SKM-1 treated with dmso at 0.1 percent for 144 hours (cell line): ENCODE data around the gene FLT3.
"Not testable (repeated sequence)": the region's sequence is repeated elsewhere in the genome, so short reads cannot be mapped to it uniquely, and the experiment has no call there.

Experiments
- DNase-seq: peaks from one replicate; lab custom pipeline; 2025; ENCODE audit not compliant: unreplicated experiment; lab: John Stamatoyannopoulos, UW

The FLT3 gene

DNA sequence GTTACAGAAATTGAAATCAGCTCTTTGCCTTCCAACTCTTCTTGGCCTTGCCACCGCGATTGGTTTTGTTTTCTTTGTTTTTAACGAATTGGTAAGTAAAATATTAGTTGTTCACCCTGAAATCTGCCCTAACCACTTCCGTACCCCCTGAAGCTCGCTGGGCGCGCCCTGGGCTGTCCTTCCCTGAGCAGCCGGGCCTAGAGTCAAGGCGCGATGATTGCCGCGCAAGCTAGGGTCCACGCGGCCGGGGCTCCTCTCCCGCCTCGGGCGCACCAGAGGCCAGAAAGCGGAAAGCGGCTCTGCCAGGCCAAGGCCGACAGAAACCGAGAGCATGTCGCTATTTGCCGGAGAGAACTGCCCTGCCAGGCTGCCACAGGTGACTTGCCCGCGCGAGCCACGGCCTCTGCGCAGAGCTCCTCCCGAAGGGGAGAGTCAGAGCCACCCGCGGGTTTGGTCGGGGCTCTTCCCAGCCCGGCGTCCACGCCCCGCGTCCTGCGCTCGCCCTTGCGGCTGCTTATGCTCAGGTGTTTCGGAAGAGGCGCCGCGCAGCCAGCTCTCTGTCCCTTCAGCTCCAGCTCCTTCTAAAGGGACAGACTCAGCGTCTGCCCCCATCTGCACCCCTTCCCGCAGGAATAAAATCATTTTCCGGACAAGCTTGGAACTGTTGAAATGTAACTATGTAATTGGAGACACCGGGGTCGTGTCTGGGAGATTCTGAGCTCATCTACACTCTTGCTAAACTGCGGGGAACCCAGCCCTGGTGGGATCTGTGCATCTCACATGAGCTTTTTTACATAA, 124.6 kb downstream of the FLT3 start:
- DNase-seq, result no peak

- no peak for DNase-seq
Observed at GRCh38 chr13:27973961-27974662, 126.3 kb downstream of the FLT3 start.

DNA sequence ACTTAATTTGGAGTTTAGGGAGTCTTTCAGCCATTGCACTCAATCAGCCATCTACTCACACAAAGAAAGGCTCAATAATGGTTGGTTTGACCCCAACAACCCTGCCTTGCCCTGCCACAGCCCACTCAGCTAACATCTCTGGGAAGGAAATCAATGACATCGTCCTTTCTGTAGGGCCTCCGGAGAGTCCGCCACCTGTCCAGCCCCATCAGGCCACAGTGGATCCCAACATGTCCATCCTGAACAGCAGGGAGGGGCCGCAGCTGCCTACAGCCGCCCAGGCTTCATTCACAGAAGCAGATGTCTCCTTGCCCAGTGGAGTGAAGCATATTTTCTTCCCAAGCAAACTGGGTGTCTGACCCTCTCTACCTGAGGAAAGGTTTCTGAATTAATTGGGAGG, 127.1 kb downstream of the FLT3 start:
- DNase-seq, result no peak

DNA sequence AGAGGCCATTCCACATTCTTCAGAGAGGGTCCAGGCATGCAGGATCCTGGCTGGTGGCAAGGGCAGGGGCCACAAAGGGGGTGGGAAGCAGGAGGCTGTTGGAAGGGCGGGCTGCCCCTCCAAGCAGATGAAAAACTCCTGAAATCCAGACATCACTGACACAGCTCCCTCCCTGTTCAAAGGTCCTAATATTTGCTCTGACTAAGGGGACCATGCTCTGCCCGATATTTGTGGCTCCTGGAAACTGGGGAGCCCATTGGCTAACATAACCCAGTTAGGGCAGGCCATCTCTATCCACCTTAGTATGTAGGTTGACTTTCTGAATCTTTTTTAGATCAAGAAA, 127.9 kb downstream of the FLT3 start:
- DNase-seq, result no peak

DNA sequence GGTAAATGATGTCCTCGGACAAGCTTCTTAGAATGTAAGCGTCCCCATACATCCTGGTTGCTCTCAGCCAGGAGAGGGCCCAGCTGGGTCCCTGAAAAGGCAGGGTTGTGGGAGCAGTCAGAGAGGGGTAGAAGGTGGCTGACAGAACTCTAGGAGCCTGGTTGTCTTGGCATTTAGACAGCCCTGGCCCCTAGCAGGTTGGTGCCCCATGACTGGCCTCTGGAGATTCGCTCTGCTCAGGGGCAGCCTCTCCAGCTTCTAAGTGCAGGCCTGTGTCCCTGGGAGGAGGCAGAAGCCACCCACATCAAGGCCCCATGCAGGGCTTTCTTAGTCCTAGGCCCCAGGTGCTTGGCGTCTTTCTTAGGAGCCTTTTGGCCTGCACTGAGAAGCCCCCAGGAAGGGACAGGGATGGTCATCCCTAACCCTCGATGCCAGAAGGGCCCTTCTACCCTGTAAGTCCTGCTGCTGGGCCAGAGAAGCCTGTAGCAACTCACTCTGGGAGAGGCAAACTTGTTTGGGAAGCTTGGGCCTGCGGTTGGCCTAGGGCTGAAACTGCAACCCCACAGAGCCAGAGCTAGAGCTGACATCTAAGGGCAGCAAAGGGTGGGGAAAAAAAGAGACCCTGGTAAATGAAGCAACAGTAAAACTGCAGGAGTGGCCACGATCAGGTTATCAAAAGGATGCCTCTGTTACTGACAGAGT, 128.4 kb downstream of the FLT3 start:
- DNase-seq, result no peak

DNA sequence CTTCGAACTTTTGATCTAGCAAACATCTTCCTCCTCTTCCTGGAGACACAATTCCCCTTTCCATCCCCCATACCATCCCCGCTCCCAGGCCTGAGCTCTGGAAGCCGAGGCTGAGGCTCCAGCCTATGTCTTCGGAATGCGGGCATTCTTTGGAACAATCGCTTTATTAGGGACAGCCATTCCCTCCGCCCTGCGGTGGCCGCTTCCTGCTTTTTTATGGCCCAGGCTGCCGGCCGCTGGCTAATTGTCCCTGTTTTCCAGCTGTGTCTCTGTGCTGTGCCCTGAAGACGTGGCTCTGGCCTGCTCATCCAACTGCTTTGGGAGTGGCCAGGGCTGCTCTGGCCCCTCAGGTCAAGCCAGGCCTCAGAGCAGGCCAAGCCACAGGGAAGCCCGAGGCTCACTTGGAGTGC, 129.1 kb downstream of the FLT3 start:
- DNase-seq, result no peak

DNA sequence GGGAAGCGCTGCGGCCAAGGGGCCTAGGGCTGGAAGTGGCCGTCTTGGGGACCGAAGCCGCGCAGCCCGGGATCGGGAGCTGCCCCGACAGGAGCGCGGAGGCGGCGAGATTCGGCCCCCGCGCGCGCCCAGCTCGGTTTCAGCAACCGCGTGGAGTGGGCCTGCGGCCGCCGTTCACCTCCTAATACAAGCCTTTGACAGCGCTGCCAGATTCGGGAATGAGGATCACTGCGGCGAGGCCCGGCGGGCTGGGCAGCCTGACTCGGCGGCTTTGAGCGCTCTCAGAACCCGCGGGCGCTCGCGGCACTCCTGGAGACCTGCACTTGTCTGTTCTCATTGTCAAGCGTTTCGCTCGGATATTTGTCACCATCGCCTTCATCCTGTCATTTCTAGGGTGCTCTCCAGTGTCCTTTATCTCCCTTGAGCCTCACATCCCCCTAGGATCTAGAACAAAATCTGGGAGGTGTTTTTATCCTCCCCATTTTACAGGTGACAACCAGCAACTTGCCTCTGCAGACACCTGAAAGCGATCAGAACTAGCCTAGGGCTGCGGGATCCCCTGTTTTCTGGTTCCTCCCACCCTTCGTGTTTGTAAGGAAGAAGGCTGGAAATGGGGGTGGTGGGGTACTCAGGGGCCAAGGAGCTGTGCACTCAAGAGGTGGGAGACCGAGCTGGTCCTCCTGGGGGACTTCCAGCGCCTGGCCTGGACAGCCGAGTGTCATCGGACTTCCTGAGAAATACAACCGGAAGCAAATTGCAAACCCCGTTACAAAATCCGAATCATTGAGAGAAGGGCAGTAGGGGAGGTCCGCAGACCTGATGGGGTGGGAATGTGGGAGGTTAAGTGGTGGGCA, 129.8 kb downstream of the FLT3 start:
- no peak for DNase-seq

DNA sequence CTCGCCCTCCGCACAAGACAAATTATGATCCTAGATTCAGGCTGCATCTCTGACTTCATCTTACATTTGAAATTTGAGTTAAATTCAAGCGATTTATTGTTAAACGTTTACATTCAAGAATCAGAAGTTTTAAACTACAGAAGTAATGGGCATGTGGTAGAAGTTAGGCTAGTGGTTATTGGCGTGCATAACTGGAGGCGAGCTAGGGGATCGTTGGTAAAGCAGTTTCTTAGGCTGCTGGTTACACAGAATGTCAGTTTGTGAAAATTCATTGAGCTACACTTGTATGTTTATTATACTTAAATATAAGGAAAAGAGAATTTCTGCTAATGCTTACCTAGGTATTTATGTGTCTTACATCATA, 130.5 kb downstream of the FLT3 start:
- DNase-seq, result no peak

- no peak for DNase-seq
Observed at GRCh38 chr13:27969082-27969865, 131.1 kb downstream of the FLT3 start, which contains the start of gene CDX2. Gene CDX2 (minus strand): TSS chr13:27969315. CDS start chr13:27969006, 309 bp downstream.

GRCh38 chr13:27968316-27969081, 131.9 kb downstream of the FLT3 start:
- DNase-seq, result no peak

- DNase-seq, result no peak
Observed at GRCh38 chr13:27967736-27968315, 132.6 kb downstream of the FLT3 start.

- no peak for DNase-seq
Observed at GRCh38 chr13:27967203-27967735, 133.1 kb downstream of the FLT3 start.

DNA sequence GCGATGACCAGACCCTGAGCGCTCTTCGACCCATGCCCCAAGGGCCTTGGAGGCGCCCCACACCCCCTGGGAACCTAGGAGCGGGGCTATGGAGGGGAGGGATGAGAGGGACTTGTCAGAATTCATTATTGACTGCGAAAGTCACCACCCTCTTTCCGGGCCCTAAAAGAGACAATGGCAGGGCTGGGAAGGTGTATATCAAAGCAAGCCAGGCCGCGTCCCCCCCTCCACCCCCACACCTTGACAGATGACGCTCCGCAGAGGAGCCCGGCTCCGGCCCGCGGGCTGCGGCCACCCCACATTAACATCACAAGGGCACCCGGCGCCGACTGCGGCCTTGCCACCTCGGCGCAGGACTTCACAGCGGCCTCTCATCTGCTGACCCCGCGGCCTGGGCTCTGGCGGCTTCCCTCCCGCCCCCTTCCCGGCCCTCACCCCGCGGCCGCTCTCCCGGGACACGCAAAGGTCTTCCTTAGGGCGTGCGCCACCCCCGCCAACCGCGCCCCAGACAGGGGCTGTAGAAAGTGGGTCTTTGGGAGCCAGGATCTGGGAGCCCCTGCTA, 133.7 kb downstream of the FLT3 start:
- no peak for DNase-seq

DNA sequence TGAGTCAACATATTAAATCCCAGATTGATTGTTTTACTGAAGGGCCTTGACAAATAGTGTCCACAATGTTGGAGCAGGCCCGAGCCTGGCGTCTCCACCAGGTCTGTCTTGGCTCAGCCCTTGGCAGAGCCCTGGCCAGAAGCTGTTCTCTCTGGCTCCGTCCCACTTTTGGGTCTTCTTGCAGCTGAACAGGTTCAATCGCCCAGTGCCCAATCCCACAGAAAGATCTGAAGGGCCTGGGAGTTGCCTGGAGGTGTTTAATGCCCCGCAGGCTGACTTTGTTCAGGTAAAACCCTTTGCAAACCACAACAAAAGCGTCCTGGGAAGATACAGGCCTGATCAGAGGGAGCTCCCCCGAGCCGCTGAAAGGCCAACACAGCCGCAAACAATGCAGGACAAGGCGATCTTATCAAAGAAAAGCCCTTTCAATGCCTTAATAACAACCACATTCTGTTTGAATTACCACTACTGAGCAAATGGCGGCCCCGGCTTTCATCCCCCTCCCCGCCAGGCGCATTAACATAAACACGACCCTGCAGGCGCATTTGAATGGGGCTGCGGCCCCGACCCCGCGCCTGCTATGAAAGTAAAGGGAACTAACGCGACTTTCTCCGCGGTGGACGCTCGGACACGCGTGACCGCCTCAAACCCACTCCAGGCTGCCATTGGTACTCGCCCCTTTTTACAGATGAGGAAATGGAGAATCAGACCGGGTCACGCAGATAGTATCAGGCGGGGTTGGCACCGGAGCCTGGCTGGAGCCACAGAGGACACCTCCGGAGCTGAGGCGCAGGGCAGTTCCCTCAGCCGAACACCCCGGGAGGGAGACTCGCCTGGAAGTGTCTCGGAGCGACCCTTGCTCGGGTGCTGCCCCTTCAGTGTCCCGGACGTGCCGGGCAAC, 134.4 kb downstream of the FLT3 start:
- DNase-seq, result no peak

GRCh38 chr13:27965343-27965739, 135.0 kb downstream of the FLT3 start:
- DNase-seq, result no peak

DNA sequence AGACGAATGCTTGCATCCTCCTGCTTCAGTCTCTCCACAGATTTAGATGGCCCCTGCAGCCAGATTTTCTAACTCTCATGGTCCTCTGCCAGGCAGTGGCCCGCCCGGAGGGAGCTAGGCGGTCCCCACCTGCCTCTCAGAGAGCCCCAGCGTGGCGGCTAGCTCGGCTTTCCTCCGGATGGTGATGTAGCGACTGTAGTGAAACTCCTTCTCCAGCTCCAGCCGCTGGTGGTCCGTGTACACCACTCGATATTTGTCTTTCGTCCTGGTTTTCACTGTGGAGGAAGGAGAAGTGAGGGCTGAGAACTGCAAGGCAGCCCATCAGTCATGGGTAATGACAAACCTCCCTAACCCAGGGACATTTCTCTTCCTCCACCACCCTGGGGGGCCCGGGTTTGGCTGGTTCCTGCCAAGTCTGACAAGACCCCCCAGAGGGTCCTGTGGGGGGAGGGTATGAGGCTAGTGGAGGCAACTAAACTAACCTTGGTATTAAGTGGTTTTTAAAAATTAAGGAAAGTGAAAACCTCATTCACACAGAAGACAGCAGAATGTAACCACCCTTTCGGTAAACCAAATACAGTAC, 135.5 kb downstream of the FLT3 start:
- no peak for DNase-seq

- not testable (repeated sequence) for DNase-seq
Observed at GRCh38 chr13:27964206-27964605, 136.2 kb downstream of the FLT3 start.
